Measurements from ENCODE around the gene DNAJC15.
"Not testable (repeated sequence)": the region's sequence is repeated elsewhere in the genome, so short reads cannot be mapped to it uniquely, and the experiment has no call there.

DNAJC15 gene

GRCh38 chr13:43046259-43046658 lies 22.9 kb downstream of the DNAJC15 start:
- POLR2A ChIA-PET, result interaction anchor here (0.6 kb wide), 1 partner anchor 136 kb away, joined by 7 read pairs; no protein-coding TSS in a partner anchor
- CTCF ChIA-PET, result interaction anchor here (1.4 to 1.8 kb wide), 3 partner anchors 19 to 54 kb away, joined by 3 to 6 read pairs (median 4); partner anchors contain the start of gene EPSTI1
- no peak for DNase-seq (ENCODE audit: extremely low spot score)
- TF ChIP-seq CTCF (IDR thresholded peaks at IDR 0.05; ENCODE audit: control extremely low read depth, extremely low read depth, low read depth, missing control alignments), result no peak

DNA sequence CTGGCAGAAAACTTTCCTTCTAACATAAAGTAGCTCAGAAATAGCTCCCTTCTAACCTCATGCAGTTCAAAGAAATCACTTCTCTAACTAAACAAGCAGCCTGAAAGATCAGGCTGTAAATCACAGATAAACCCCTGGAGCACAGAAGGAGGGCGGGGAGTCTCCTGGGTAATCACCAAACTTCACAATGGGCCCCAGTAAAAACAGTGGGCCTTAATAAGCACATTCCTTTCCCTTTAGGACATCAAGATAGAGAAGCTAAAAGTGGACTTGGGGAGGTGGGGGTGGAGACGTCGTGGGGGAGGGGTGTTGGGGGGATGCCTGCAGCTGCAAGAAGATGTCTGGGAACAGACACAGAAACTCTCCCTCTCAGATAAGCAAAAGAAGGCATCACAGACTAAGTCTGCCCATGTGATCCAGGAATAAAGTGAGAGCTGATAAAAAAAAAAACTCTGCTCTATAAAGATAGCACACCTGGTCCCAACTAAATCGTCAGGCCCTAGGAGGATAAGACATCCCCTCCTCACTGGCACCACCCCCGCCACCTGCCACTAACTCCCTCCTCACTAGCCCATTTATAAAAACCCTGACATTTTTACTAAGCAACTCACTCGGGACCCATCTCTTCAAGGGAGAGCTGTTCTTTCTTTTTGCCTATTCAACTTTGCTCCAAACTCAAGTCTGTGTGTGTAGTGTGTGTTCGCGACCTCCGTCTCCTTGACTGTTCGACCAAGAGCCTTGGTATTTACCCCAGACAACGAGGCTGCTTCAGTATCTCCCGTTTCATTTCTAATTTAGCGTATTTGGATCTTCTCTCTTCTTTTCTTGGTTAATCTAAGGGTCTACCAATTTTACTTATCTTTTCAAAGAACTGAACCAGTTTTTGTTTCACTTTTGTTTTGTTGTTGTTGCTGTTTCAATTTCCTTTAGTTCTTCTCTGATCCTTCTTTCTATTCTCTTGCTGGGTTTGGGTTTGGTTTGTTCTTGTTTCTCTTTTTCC lies 31.7 kb downstream of the DNAJC15 start:
- no peak for TF ChIP-seq CTCF (IDR thresholded peaks at IDR 0.05; ENCODE audit: control extremely low read depth, extremely low read depth, low read depth, missing control alignments)
- DNase-seq (ENCODE audit: extremely low spot score), result no peak
- CTCF ChIA-PET, result interaction anchor here (1.2 to 1.5 kb wide), 5 partner anchors 7 to 65 kb away, joined by 3 to 5 read pairs (median 4); no protein-coding TSS in a partner anchor
- POLR2A ChIA-PET, result no interaction called here

- ChIA-PET POLR2A (no interaction called here), CTCF (interaction anchor here (1.0 to 2.5 kb wide), 9 partner anchors 10 to 88 kb away, joined by 3 to 9 read pairs (median 5); partner anchors contain the start of gene DNAJC15)
- TF ChIP-seq CTCF (IDR thresholded peaks at IDR 0.05; ENCODE audit: control extremely low read depth, extremely low read depth, low read depth, missing control alignments), result no peak
- no peak for DNase-seq (ENCODE audit: extremely low spot score)
Measured at GRCh38 chr13:43057653-43058317, 34.4 kb downstream of the DNAJC15 start.

GRCh38 chr13:43058318-43058674 lies 34.9 kb downstream of the DNAJC15 start:
- no peak for TF ChIP-seq CTCF (IDR thresholded peaks at IDR 0.05; ENCODE audit: control extremely low read depth, extremely low read depth, low read depth, missing control alignments)
- no peak for DNase-seq (ENCODE audit: extremely low spot score)
- ChIA-PET POLR2A (no interaction called here), CTCF (interaction anchor here (1.0 to 2.5 kb wide), 9 partner anchors 11 to 89 kb away, joined by 3 to 9 read pairs (median 5); no protein-coding TSS in a partner anchor)

- ChIA-PET CTCF (interaction anchor here (1.0 to 2.4 kb wide), 5 partner anchors 11 to 66 kb away, joined by 3 to 8 read pairs (median 4); no protein-coding TSS in a partner anchor), POLR2A (no interaction called here)
- no peak for DNase-seq (ENCODE audit: extremely low spot score)
- TF ChIP-seq CTCF (IDR thresholded peaks at IDR 0.05; ENCODE audit: control extremely low read depth, extremely low read depth, low read depth, missing control alignments), result no peak
Measured at GRCh38 chr13:43058831-43059230, 35.4 kb downstream of the DNAJC15 start.

DNA sequence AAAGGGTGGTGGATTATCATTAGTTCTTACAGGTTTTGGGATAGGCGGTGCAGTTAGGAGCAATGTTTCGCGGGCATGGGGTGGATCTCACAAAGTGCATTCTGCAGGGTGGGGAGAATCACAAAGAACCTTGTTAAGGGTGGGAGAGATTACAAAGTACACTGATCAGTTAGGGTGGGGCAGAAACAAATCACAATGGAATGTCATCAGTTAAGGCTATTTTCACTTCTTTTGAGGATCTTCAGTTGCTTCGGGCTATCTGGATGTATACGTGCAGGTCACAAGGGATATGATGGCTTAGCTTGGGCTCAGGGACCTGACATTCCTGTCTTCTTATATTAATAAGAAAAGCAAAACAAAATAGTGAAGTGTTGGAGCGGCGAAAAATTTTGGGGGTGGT lies 36.4 kb downstream of the DNAJC15 start:
- DNase-seq (ENCODE audit: extremely low spot score); CTCF ChIA-PET; POLR2A ChIA-PET: not testable (repeated sequence)

DNA sequence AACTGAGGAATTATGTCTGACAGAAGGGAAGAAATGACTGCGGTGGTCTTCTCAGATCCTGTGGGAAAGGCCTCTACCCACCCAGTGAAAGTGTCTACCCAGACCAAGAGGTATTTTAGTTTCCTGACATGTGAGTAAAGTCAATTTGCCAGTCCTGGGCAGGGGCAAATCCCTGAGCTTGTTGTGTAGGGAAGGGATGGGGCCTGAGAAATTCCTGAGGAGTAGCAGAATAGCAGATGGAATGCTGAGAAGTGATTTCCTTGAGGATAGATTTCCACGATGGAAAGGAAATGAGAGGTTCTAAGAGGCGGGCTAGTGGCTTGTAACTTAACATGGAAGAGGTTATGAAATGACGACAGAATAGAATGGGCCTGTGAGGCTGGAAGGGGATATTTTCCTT lies 37.4 kb downstream of the DNAJC15 start:
- POLR2A ChIA-PET; DNase-seq (ENCODE audit: extremely low spot score): not testable (repeated sequence)
- CTCF ChIA-PET, result interaction anchor here (1.4 kb wide), 1 partner anchor 14 kb away, joined by 3 read pairs; no protein-coding TSS in a partner anchor

Data from GM10248 (cell line).